T-helper 2 cell treated with Interferon-gamma antibody and Interleukin-4, amounts not matched to agents 5 μg/mL and 100 μg/mL, for 36 hours (primary cell): ENCODE measurements around the gene SWSAP1.

ENCODE experiments used
- DNase-seq: peaks from one replicate; pipeline ENCODE4 v3.0.0; 2021; ENCODE audit warnings: low spot score
- H3K27ac Mint-ChIP-seq: one replicate; pipeline ENCODE4 v1.8.0; 2021; ENCODE audit warnings: mild to moderate bottlenecking, mixed read lengths
- H3K27me3 Mint-ChIP-seq: one replicate; pipeline ENCODE4 v1.8.0; 2021; ENCODE audit warnings: low read depth, mixed read lengths
- H3K36me3 Mint-ChIP-seq: one replicate; pipeline ENCODE4 v1.8.0; 2021; ENCODE audit warnings: low read depth, mixed read lengths
- H3K4me1 Mint-ChIP-seq: one replicate; pipeline ENCODE4 v1.8.0; 2021; ENCODE audit warnings: low read depth, mixed read lengths
- H3K4me3 Mint-ChIP-seq: one replicate; pipeline ENCODE4 v1.8.0; 2022; ENCODE audit warnings: mild to moderate bottlenecking, moderate library complexity, mixed read lengths
- H3K9me3 Mint-ChIP-seq: one replicate; pipeline ENCODE4 v1.8.0; 2021; ENCODE audit warnings: mixed read lengths

SWSAP1 gene

GRCh38 chr19:11421371-11422098 is 47.1 kb downstream of the SWSAP1 start:
- peaks cover 4% of the 10 kb centered on the region for H3K9me3 Mint-ChIP-seq
- no peak overlapping the region for H3K27ac Mint-ChIP-seq
- H3K27me3 Mint-ChIP-seq: peaks cover 67% of the 10 kb centered on the region
- H3K4me3 Mint-ChIP-seq: peak overlapping the region; percentile 55
- DNase-seq: peak; percentile 26
- peaks cover 18% of the 10 kb centered on the region for H3K4me1 Mint-ChIP-seq
- H3K36me3 Mint-ChIP-seq: no peaks in the 10 kb centered on the region

- DNase-seq: peak; percentile 74
- Mint-ChIP-seq H3K9me3 (peaks cover 4% of the 10 kb centered on the region), H3K4me1 (peaks cover 18% of the 10 kb centered on the region), H3K27me3 (peaks cover 59% of the 10 kb centered on the region), H3K27ac (no peak overlapping the region), H3K4me3 (peak overlapping the region; percentile 76), H3K36me3 (no peaks in the 10 kb centered on the region)
Observed at GRCh38 chr19:11422163-11423065, 47.9 kb downstream of the SWSAP1 start.

GRCh38 chr19:11423164-11423790 is 48.8 kb downstream of the SWSAP1 start:
- no peaks in the 10 kb centered on the region for H3K36me3 Mint-ChIP-seq
- peaks cover 4% of the 10 kb centered on the region for H3K9me3 Mint-ChIP-seq
- peaks cover 51% of the 10 kb centered on the region for H3K27me3 Mint-ChIP-seq
- no peak overlapping the region for H3K27ac Mint-ChIP-seq
- H3K4me1 Mint-ChIP-seq: peaks cover 18% of the 10 kb centered on the region
- no peak for DNase-seq
- peak overlapping the region; percentile 76 for H3K4me3 Mint-ChIP-seq

- H3K9me3 Mint-ChIP-seq: peaks cover 4% of the 10 kb centered on the region
- no peak for DNase-seq
- peaks cover 18% of the 10 kb centered on the region for H3K4me1 Mint-ChIP-seq
- H3K27me3 Mint-ChIP-seq: peaks cover 46% of the 10 kb centered on the region
- H3K36me3 Mint-ChIP-seq: no peaks in the 10 kb centered on the region
- H3K27ac Mint-ChIP-seq: no peak overlapping the region
- H3K4me3 Mint-ChIP-seq: no peak overlapping the region
Observed at GRCh38 chr19:11423791-11424181, 49.3 kb downstream of the SWSAP1 start.
